ENCODE measurements around the gene TMEM247.

Gene TMEM247

GRCh38 chr2:46500801-46501200, 21.4 kb downstream of the TMEM247 start:
- no peak overlapping the region for H3K4me2 ChIP-seq (ENCODE audit: low read length, poor library complexity, severe bottlenecking)
- peak overlapping the region in 1 of 2 experiments; percentile 87 for H3K4me3 ChIP-seq (ENCODE audit: insufficient read depth in 1 of 2, low read depth in 1 of 2, low read length in 2 of 2)
- H3K27me3 ChIP-seq (ENCODE audit: control insufficient read depth in 1 of 2, insufficient read depth in 1 of 2, low read length in 2 of 2) = peaks cover 5 to 11% of the 10 kb centered on the region in 2 experiments
- no peak overlapping the region for H4K91ac ChIP-seq (ENCODE audit: low read length)
- peak overlapping the region; percentile 96 for H3K9ac ChIP-seq (ENCODE audit: low read length)
- no peaks in the 10 kb centered on the region for H3K36me3 ChIP-seq (ENCODE audit: control insufficient read depth in 1 of 2, insufficient read depth in 2 of 2, low read depth in 1 of 2, low read length in 2 of 2)
- no peak overlapping the region for H4K8ac ChIP-seq (ENCODE audit: low read length)
- DNase-seq = no peak
- no peak overlapping the region for H2AK5ac ChIP-seq (ENCODE audit: low read length, severe bottlenecking)
- H3K27ac ChIP-seq (ENCODE audit: low read length, poor library complexity, severe bottlenecking) = no peak overlapping the region
- no peak overlapping the region for H2BK120ac ChIP-seq (ENCODE audit: low read depth, low read length)
- H3K79me1 ChIP-seq (replicated peaks; ENCODE audit: low read length, poor library complexity, severe bottlenecking) = no peaks in the 10 kb centered on the region
- H2AFZ ChIP-seq (ENCODE audit: low read depth, low read length) = no peak overlapping the region
- 25% methylated on average over 1 of the region's 6 CpGs for WGBS
- H2BK15ac ChIP-seq (ENCODE audit: low read depth, poor library complexity, severe bottlenecking) = no peak overlapping the region
- H3K23ac ChIP-seq (ENCODE audit: low read length in 2 of 2) = no peak overlapping the region
- H3K14ac ChIP-seq (ENCODE audit: low read length in 2 of 2) = no peak overlapping the region
- H3K4me1 ChIP-seq (ENCODE audit: control insufficient read depth, insufficient read depth, low read depth, low read length) = peaks cover 5% of the 10 kb centered on the region
- no peaks in the 10 kb centered on the region for H3K9me3 ChIP-seq (ENCODE audit: control insufficient read depth, low read length)
- H2BK5ac ChIP-seq (ENCODE audit: low read depth, low read length, poor library complexity, severe bottlenecking) = no peak overlapping the region
- no peak overlapping the region for H3K18ac ChIP-seq (ENCODE audit: low read depth in 1 of 2, low read length in 2 of 2)
- H2BK12ac ChIP-seq (ENCODE audit: low read length in 2 of 2) = no peak overlapping the region
- no peak overlapping the region for H3K4ac ChIP-seq (ENCODE audit: low read depth in 1 of 2, low read length in 2 of 2)

GRCh38 chr2:46502291-46502885, 23.0 kb downstream of the TMEM247 start:
- Histone ChIP-seq H3K27me3 (ENCODE audit: control insufficient read depth in 1 of 2, insufficient read depth in 1 of 2, low read length in 2 of 2) (peaks cover 5 to 8% of the 10 kb centered on the region in 2 experiments), H2BK5ac (ENCODE audit: low read depth, low read length, poor library complexity, severe bottlenecking) (no peak overlapping the region), H3K4me2 (ENCODE audit: low read length, poor library complexity, severe bottlenecking) (no peak overlapping the region), H3K9ac (ENCODE audit: low read length) (no peak overlapping the region), H4K91ac (ENCODE audit: low read length) (no peak overlapping the region), H3K36me3 (ENCODE audit: control insufficient read depth in 1 of 2, insufficient read depth in 2 of 2, low read depth in 1 of 2, low read length in 2 of 2) (no peaks in the 10 kb centered on the region), H3K4me3 (ENCODE audit: insufficient read depth in 1 of 2, low read depth in 1 of 2, low read length in 2 of 2) (no peak overlapping the region), H3K4me1 (ENCODE audit: control insufficient read depth, insufficient read depth, low read depth, low read length) (peaks cover 7% of the 10 kb centered on the region), H3K9me3 (ENCODE audit: control insufficient read depth, low read length) (no peaks in the 10 kb centered on the region), H3K4ac (ENCODE audit: low read depth in 1 of 2, low read length in 2 of 2) (no peak overlapping the region), H2AFZ (ENCODE audit: low read depth, low read length) (no peak overlapping the region), H2BK12ac (ENCODE audit: low read length in 2 of 2) (no peak overlapping the region), H3K23ac (ENCODE audit: low read length in 2 of 2) (no peak overlapping the region), H3K18ac (ENCODE audit: low read depth in 1 of 2, low read length in 2 of 2) (no peak overlapping the region), H4K8ac (ENCODE audit: low read length) (no peak overlapping the region), H2AK5ac (ENCODE audit: low read length, severe bottlenecking) (no peak overlapping the region), H3K79me1 (replicated peaks; ENCODE audit: low read length, poor library complexity, severe bottlenecking) (no peaks in the 10 kb centered on the region), H3K27ac (ENCODE audit: low read length, poor library complexity, severe bottlenecking) (no peak overlapping the region), H2BK15ac (ENCODE audit: low read depth, poor library complexity, severe bottlenecking) (no peak overlapping the region), H2BK120ac (ENCODE audit: low read depth, low read length) (no peak overlapping the region), H3K14ac (ENCODE audit: low read length in 2 of 2) (no peak overlapping the region)
- WGBS = 86% methylated on average over 4 of the region's 4 CpGs
- no peak for DNase-seq

GRCh38 chr2:46503686-46504085, 24.3 kb downstream of the TMEM247 start:
- Histone ChIP-seq H3K23ac (ENCODE audit: low read length in 2 of 2) (no peak overlapping the region), H2BK120ac (ENCODE audit: low read depth, low read length) (no peak overlapping the region), H4K91ac (ENCODE audit: low read length) (no peak overlapping the region), H3K14ac (ENCODE audit: low read length in 2 of 2) (no peak overlapping the region), H2BK5ac (ENCODE audit: low read depth, low read length, poor library complexity, severe bottlenecking) (no peak overlapping the region), H2BK15ac (ENCODE audit: low read depth, poor library complexity, severe bottlenecking) (no peak overlapping the region), H3K4me2 (ENCODE audit: low read length, poor library complexity, severe bottlenecking) (no peak overlapping the region), H2AK5ac (ENCODE audit: low read length, severe bottlenecking) (no peak overlapping the region), H3K9me3 (ENCODE audit: control insufficient read depth, low read length) (no peaks in the 10 kb centered on the region), H3K4ac (ENCODE audit: low read depth in 1 of 2, low read length in 2 of 2) (no peak overlapping the region), H2AFZ (ENCODE audit: low read depth, low read length) (no peak overlapping the region), H3K9ac (ENCODE audit: low read length) (no peak overlapping the region), H3K18ac (ENCODE audit: low read depth in 1 of 2, low read length in 2 of 2) (no peak overlapping the region), H4K8ac (ENCODE audit: low read length) (no peak overlapping the region), H3K36me3 (ENCODE audit: control insufficient read depth in 1 of 2, insufficient read depth in 2 of 2, low read depth in 1 of 2, low read length in 2 of 2) (no peaks in the 10 kb centered on the region), H3K27ac (ENCODE audit: low read length, poor library complexity, severe bottlenecking) (no peak overlapping the region), H3K27me3 (ENCODE audit: control insufficient read depth in 1 of 2, insufficient read depth in 1 of 2, low read length in 2 of 2) (no peaks in the 10 kb centered on the region), H3K4me3 (ENCODE audit: insufficient read depth in 1 of 2, low read depth in 1 of 2, low read length in 2 of 2) (no peak overlapping the region), H3K79me1 (replicated peaks; ENCODE audit: low read length, poor library complexity, severe bottlenecking) (no peaks in the 10 kb centered on the region), H2BK12ac (ENCODE audit: low read length in 2 of 2) (no peak overlapping the region), H3K4me1 (ENCODE audit: control insufficient read depth, insufficient read depth, low read depth, low read length) (peaks cover 7% of the 10 kb centered on the region)
- no peak for DNase-seq
- 97% methylated on average over 4 of the region's 4 CpGs for WGBS

- H3K27me3 ChIP-seq (ENCODE audit: control insufficient read depth in 1 of 2, insufficient read depth in 1 of 2, low read length in 2 of 2) = no peaks in the 10 kb centered on the region
- no peaks in the 10 kb centered on the region for H3K9me3 ChIP-seq (ENCODE audit: control insufficient read depth, low read length)
- H2BK5ac ChIP-seq (ENCODE audit: low read depth, low read length, poor library complexity, severe bottlenecking) = no peak overlapping the region
- H2AK5ac ChIP-seq (ENCODE audit: low read length, severe bottlenecking) = no peak overlapping the region
- H3K18ac ChIP-seq (ENCODE audit: low read depth in 1 of 2, low read length in 2 of 2) = no peak overlapping the region
- H3K27ac ChIP-seq (ENCODE audit: low read length, poor library complexity, severe bottlenecking) = no peak overlapping the region
- H3K4ac ChIP-seq (ENCODE audit: low read depth in 1 of 2, low read length in 2 of 2) = no peak overlapping the region
- H3K4me3 ChIP-seq (ENCODE audit: insufficient read depth in 1 of 2, low read depth in 1 of 2, low read length in 2 of 2) = no peak overlapping the region
- 81% methylated on average over 2 of the region's 2 CpGs for WGBS
- H3K79me1 ChIP-seq (replicated peaks; ENCODE audit: low read length, poor library complexity, severe bottlenecking) = no peaks in the 10 kb centered on the region
- H2BK15ac ChIP-seq (ENCODE audit: low read depth, poor library complexity, severe bottlenecking) = no peak overlapping the region
- DNase-seq = no peak
- no peak overlapping the region for H4K8ac ChIP-seq (ENCODE audit: low read length)
- no peak overlapping the region for H3K23ac ChIP-seq (ENCODE audit: low read length in 2 of 2)
- H3K14ac ChIP-seq (ENCODE audit: low read length in 2 of 2) = no peak overlapping the region
- H3K9ac ChIP-seq (ENCODE audit: low read length) = no peak overlapping the region
- no peak overlapping the region for H2BK120ac ChIP-seq (ENCODE audit: low read depth, low read length)
- no peak overlapping the region for H4K91ac ChIP-seq (ENCODE audit: low read length)
- no peak overlapping the region for H2BK12ac ChIP-seq (ENCODE audit: low read length in 2 of 2)
- no peaks in the 10 kb centered on the region for H3K36me3 ChIP-seq (ENCODE audit: control insufficient read depth in 1 of 2, insufficient read depth in 2 of 2, low read depth in 1 of 2, low read length in 2 of 2)
- no peak overlapping the region for H3K4me2 ChIP-seq (ENCODE audit: low read length, poor library complexity, severe bottlenecking)
- H2AFZ ChIP-seq (ENCODE audit: low read depth, low read length) = no peak overlapping the region
- peaks cover 7% of the 10 kb centered on the region for H3K4me1 ChIP-seq (ENCODE audit: control insufficient read depth, insufficient read depth, low read depth, low read length)
Measured at GRCh38 chr2:46504221-46504620, 24.9 kb downstream of the TMEM247 start.
